K562 (cell line): ENCODE results near the gene H3-3A. TPM values are rescaled to one million over a fixed set of nuclear protein-coding genes. Genes with fewer than 3 reads are reported as not detected.

Experiments used
- ARID2 ChIP-seq: fragments of 450-650 bp; IDR thresholded peaks from 2 replicates; pipeline ENCODE4 v1.6.1; 2017; ENCODE audit warnings: antibody characterized with exemption, mild to moderate bottlenecking
- BMI1 ChIP-seq: fragments of 150-350 bp; IDR thresholded peaks from 2 replicates; pipeline ENCODE4 v1.6.1; 2014; ENCODE audit warnings: low read length
- DEAF1 ChIP-seq: fragments of 450-650 bp; formaldehyde crosslinking; IDR thresholded peaks from 2 replicates; pipeline ENCODE4 v1.4.0; 2020; ENCODE audit warnings: mild to moderate bottlenecking, moderate library complexity
- ERF ChIP-seq: fragments of 450-650 bp; formaldehyde crosslinking; IDR thresholded peaks from 2 replicates; pipeline ENCODE4 v1.4.0; 2020; ENCODE audit warnings: mild to moderate bottlenecking, mixed read lengths
- ESRRA ChIP-seq: fragments of 450-650 bp; IDR thresholded peaks from 2 replicates; pipeline ENCODE4 v1.6.1; 2014; ENCODE audit warnings: low read depth, mild to moderate bottlenecking, moderate library complexity, borderline replicate concordance
- ETV6 ChIP-seq, 3 experiments: fragments of 150-350 bp in 1 of 3; sonication (generic) in 1 of 3; formaldehyde crosslinking in 1 of 3; IDR thresholded peaks; 2 replicates each; pipeline versions ENCODE4 v1.6.1 to v1.8.0; 2014 to 2022; ENCODE audit warnings: borderline replicate concordance in 2 of 3, low read depth in 2 of 3, antibody characterized with exemption in 1 of 3, low read length in 1 of 3, mild to moderate bottlenecking in 1 of 3, missing genetic modification reagents in 1 of 3
- FIP1L1 ChIP-seq: fragments of 200-400 bp; formaldehyde crosslinking; IDR thresholded peaks from 2 replicates; pipeline ENCODE4 v1.6.1; 2018; ENCODE audit warnings: mild to moderate bottlenecking, low read depth, low read length; ENCODE audit not compliant: poor library complexity, severe bottlenecking
- HDAC8 ChIP-seq: fragments of 450-650 bp; IDR thresholded peaks from 2 replicates; pipeline ENCODE4 v1.6.1; 2016; ENCODE audit warnings: mild to moderate bottlenecking, missing genetic modification characterization, moderate library complexity, missing compliant biosample characterization
- JUN ChIP-seq, 2 experiments: sonication (generic) in 1 of 2; formaldehyde crosslinking in 1 of 2; IDR thresholded peaks; 2 replicates each; pipeline versions ENCODE4 v1.6.1 to v1.8.0; 2012 to 2022; ENCODE audit warnings: borderline replicate concordance in 2 of 2, mild to moderate bottlenecking in 2 of 2, improper control_type of control experiment in 1 of 2, low read depth in 1 of 2, low read length in 1 of 2, missing genetic modification reagents in 1 of 2
- TCF7L2 ChIP-seq: fragments of 150-350 bp; IDR thresholded peaks from 2 replicates; pipeline ENCODE4 v1.6.1; 2016; ENCODE audit warnings: low read depth, mild to moderate bottlenecking, low read length, moderate library complexity
- TSC22D4 ChIP-seq: fragments of 450-650 bp; IDR thresholded peaks from 2 replicates; pipeline ENCODE4 v1.6.1; 2016; ENCODE audit warnings: missing genetic modification characterization, missing biosample characterization, control low read depth
- ZC3H11A ChIP-seq: IDR thresholded peaks from 2 replicates; pipeline ENCODE4 v1.6.1; 2012; ENCODE audit warnings: low read depth, low read length, improper control_type of control experiment
- ZNF316 ChIP-seq: fragments of 450-650 bp; IDR thresholded peaks from 2 replicates; pipeline ENCODE4 v1.6.1; 2016
- ZNF511 ChIP-seq: sonication (generic); formaldehyde crosslinking; IDR thresholded peaks from 2 replicates; pipeline ENCODE4 v1.8.0; 2022; ENCODE audit warnings: mild to moderate bottlenecking, missing genetic modification reagents
- ZNF512 ChIP-seq: IDR thresholded peaks from 2 replicates; pipeline ENCODE4 v1.6.1; 2016; ENCODE audit warnings: missing genetic modification characterization, missing compliant biosample characterization
- ZNF77 ChIP-seq: fragments of 250-450 bp; sonication (Bioruptor Pico); IDR thresholded peaks from 2 replicates; pipeline ENCODE4 v1.5.0; 2020
- polyA plus RNA-seq, 8 experiments: library from polyadenylated mRNA; depleted of rRNA in 4 of 8; stranded (reverse) in 5 of 8; unstranded in 3 of 8; fragments of >200 nt; fragmentation: Nextera tagmentation in 2 of 8; fragmentation: Illumina TruSeq in 1 of 8; extraction: Ambion mirVana in 2 of 8; extraction: Trizol in 1 of 8; gene quantifications; 2 replicates each; pipeline versions ENCODE4 v1.2.1 to v1.2.3, GENCODE V29; 2011 to 2014; ENCODE audit warnings: inconsistent platforms in 1 of 8, missing spikeins in 1 of 8
- total RNA-seq, 7 experiments: library from RNA; depleted of rRNA in 6 of 7; stranded (reverse); fragments of >200 nt in 6 of 7; fragmentation: Illumina TruSeq in 2 of 7; extraction: Trizol in 2 of 7; gene quantifications; 2 replicates each; pipeline versions ENCODE4 v1.2.1 to v1.2.3, GENCODE V29; 2011 to 2021; ENCODE audit warnings: low replicate concordance in 1 of 7
- TF ChIP-seq, protein P1 (sequence below): fragments of 450-650 bp; IDR thresholded peaks from 2 replicates; pipeline ENCODE4 v1.6.1; 2016; ENCODE audit warnings: low read depth, mild to moderate bottlenecking, moderate library complexity
- TF ChIP-seq, protein P2 (sequence below): fragments of 450-650 bp; IDR thresholded peaks from 2 replicates; pipeline ENCODE4 v1.6.1; 2014; ENCODE audit warnings: low read depth, mild to moderate bottlenecking, moderate library complexity, borderline replicate concordance
- TF ChIP-seq, protein P3 (sequence below): sonication (generic); formaldehyde crosslinking; IDR thresholded peaks from 2 replicates; pipeline ENCODE4 v1.8.0; 2023; ENCODE audit warnings: mild to moderate bottlenecking, missing genetic modification reagents

Gene H3-3A
- total and polyA plus RNA-seq, 9 of the 15 experiments (the other 6 are each of a cell fraction or from before 2014, with no cell fraction given): 426 to 1,083 (median 591) TPM

- no peak for TF ChIP-seq JUN (IDR thresholded peaks at IDR 0.05; ENCODE audit: borderline replicate concordance, low read depth, low read length)
- TF ChIP-seq JUN (CRISPR knock-in tag; IDR thresholded peaks at IDR 0.05; ENCODE audit: borderline replicate concordance): no peak
- no peak for TF ChIP-seq ERF
- TF ChIP-seq, protein P1, sequence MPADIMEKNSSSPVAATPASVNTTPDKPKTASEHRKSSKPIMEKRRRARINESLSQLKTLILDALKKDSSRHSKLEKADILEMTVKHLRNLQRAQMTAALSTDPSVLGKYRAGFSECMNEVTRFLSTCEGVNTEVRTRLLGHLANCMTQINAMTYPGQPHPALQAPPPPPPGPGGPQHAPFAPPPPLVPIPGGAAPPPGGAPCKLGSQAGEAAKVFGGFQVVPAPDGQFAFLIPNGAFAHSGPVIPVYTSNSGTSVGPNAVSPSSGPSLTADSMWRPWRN: no peak
- TF ChIP-seq ZNF511: 0 out of 2 replicates have a peak, but pooled peaks have one; percentile 2
- TF ChIP-seq, protein P2, sequence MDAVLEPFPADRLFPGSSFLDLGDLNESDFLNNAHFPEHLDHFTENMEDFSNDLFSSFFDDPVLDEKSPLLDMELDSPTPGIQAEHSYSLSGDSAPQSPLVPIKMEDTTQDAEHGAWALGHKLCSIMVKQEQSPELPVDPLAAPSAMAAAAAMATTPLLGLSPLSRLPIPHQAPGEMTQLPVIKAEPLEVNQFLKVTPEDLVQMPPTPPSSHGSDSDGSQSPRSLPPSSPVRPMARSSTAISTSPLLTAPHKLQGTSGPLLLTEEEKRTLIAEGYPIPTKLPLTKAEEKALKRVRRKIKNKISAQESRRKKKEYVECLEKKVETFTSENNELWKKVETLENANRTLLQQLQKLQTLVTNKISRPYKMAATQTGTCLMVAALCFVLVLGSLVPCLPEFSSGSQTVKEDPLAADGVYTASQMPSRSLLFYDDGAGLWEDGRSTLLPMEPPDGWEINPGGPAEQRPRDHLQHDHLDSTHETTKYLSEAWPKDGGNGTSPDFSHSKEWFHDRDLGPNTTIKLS: no peak
- TF ChIP-seq ZNF512: no peak
- no peak for TF ChIP-seq ETV6 (IDR thresholded peaks at IDR 0.05; ENCODE audit: borderline replicate concordance in 1 of 2, low read depth in 2 of 2, low read length in 1 of 2)
- no peak for TF ChIP-seq ETV6 (CRISPR knock-in tag; IDR thresholded peaks at IDR 0.05; ENCODE audit: borderline replicate concordance)
- no peak for TF ChIP-seq ZNF316
- TF ChIP-seq FIP1L1: no peak
- no peak for TF ChIP-seq DEAF1 (CRISPR knock-in tag)
- TF ChIP-seq HDAC8 (tag): no peak
- TF ChIP-seq ARID2: no peak
- TF ChIP-seq TSC22D4 (tag): no peak
- TF ChIP-seq ZNF77 (CRISPR knock-in tag): no peak
- TF ChIP-seq ESRRA: no peak
- TF ChIP-seq BMI1: no peak
- TF ChIP-seq TCF7L2: no peak
- TF ChIP-seq, protein P3, sequence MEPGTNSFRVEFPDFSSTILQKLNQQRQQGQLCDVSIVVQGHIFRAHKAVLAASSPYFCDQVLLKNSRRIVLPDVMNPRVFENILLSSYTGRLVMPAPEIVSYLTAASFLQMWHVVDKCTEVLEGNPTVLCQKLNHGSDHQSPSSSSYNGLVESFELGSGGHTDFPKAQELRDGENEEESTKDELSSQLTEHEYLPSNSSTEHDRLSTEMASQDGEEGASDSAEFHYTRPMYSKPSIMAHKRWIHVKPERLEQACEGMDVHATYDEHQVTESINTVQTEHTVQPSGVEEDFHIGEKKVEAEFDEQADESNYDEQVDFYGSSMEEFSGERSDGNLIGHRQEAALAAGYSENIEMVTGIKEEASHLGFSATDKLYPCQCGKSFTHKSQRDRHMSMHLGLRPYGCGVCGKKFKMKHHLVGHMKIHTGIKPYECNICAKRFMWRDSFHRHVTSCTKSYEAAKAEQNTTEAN: no peak
- TF ChIP-seq ZC3H11A: no peak
These were observed 20.4 kb downstream of the H3-3A start (continued) for GRCh38 chr1:226082959-226083301.
